T-helper 1 cell treated with Interleukin-12 subunit alpha and Interleukin-12 subunit beta and Interleukin-4 antibody, amounts not matched to agents 30 μg/mL and 1 μg/mL, for 36 hours (primary cell): Measurements from ENCODE around the gene CRYZ.

Source experiments
- H3K27ac Mint-ChIP-seq: one replicate; pipeline ENCODE4 v1.8.0; 2021; ENCODE audit warnings: mild to moderate bottlenecking, mixed read lengths
- H3K27me3 Mint-ChIP-seq: one replicate; pipeline ENCODE4 v1.8.0; 2021; ENCODE audit warnings: low read depth, mixed read lengths
- H3K36me3 Mint-ChIP-seq: one replicate; pipeline ENCODE4 v1.8.0; 2021; ENCODE audit warnings: low read depth, mixed read lengths
- H3K4me1 Mint-ChIP-seq: one replicate; pipeline ENCODE4 v1.8.0; 2021; ENCODE audit warnings: low read depth, mixed read lengths
- H3K4me3 Mint-ChIP-seq: one replicate; pipeline ENCODE4 v1.8.0; 2021; ENCODE audit warnings: mild to moderate bottlenecking, moderate library complexity, mixed read lengths
- H3K9me3 Mint-ChIP-seq: one replicate; pipeline ENCODE4 v1.8.0; 2021; ENCODE audit warnings: mixed read lengths

The CRYZ gene

GRCh38 chr1:74714429-74715235, 18.2 kb downstream of the CRYZ start:
- H3K27ac Mint-ChIP-seq = no peak overlapping the region
- no peaks in the 10 kb centered on the region for H3K36me3 Mint-ChIP-seq
- H3K27me3 Mint-ChIP-seq = no peaks in the 10 kb centered on the region
- no peak overlapping the region for H3K4me3 Mint-ChIP-seq
- H3K4me1 Mint-ChIP-seq = no peaks in the 10 kb centered on the region
- H3K9me3 Mint-ChIP-seq = no peaks in the 10 kb centered on the region

- Mint-ChIP-seq H3K4me3 (no peak overlapping the region), H3K27ac (no peak overlapping the region), H3K4me1 (no peaks in the 10 kb centered on the region), H3K27me3 (no peaks in the 10 kb centered on the region), H3K9me3 (no peaks in the 10 kb centered on the region), H3K36me3 (peaks cover under 1% of the 10 kb centered on the region)
Measured at GRCh38 chr1:74713849-74714248, 19.0 kb downstream of the CRYZ start.

DNA sequence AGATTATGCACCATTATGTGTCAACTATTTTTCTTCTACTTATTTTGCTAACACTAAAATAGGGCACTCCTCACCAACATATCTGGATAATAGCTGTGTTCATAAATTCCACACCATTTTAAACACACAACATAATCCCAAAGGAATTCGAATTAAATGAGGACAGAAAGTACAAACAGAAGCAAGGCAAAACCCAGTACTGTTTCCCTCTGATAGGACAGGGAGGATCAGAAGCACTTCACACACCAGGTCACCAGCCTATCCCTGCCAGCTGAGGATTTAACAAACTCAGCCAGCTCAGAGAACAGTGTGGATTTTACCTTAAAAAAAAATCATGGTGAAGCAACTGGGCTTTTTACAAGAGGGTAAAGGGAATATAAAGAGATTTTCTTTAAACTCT, 20.0 kb downstream of the CRYZ start:
- Mint-ChIP-seq H3K9me3 (no peaks in the 10 kb centered on the region), H3K36me3 (peaks cover 5% of the 10 kb centered on the region)

DNA sequence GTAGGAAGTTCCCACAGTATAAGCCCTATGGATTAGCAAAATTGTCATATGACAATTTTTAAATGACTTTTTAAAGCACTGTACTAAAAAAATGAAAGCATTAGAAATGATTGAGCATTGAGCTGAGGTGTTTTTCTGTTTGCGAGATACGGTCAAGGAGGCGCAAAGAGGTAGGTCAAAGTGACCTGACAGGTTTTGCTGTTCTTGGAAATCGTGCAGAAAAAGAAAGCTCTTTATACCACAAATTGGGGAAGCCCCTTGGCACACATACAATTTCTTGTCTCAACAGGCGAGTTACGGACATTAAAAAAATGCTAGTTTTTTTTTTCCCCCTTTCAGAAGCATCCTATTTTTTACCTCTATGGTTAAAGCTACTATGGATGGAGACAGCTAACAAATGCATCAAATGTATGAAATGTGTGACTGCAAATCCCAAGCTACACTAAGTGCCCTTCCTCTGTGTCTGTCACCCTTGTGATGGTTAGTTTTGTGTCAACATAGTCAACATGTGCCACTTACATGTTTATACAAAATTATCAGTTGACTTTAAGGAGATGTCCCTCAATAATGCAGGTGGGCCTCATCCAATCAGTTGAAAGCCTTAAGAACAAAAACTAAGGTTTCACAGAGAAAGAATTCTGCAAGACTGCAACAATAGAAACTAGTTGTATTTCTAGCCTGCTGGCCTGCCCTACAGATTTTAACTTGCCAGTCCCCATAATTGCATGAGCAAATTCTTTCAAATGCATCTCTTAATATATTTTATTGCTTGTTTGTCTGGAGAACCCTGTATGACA, 29.3 kb downstream of the CRYZ start:
- Mint-ChIP-seq H3K4me1 (peaks cover 12% of the 10 kb centered on the region), H3K27ac (no peak overlapping the region)

More for the DNA sequence above, 20.0 kb downstream of the CRYZ start:
- no peak overlapping the region for H3K4me3 Mint-ChIP-seq
- H3K27me3 Mint-ChIP-seq = no peaks in the 10 kb centered on the region
- peaks cover under 1% of the 10 kb centered on the region for H3K4me1 Mint-ChIP-seq
- H3K27ac Mint-ChIP-seq = no peak overlapping the region

GRCh38 chr1:74699331-74699730, 33.5 kb downstream of the CRYZ start:
- H3K27me3 Mint-ChIP-seq = no peaks in the 10 kb centered on the region
- H3K4me1 Mint-ChIP-seq = peaks cover 10% of the 10 kb centered on the region
- H3K36me3 Mint-ChIP-seq = peaks cover 4% of the 10 kb centered on the region
- no peaks in the 10 kb centered on the region for H3K9me3 Mint-ChIP-seq
- no peak overlapping the region for H3K27ac Mint-ChIP-seq
- H3K4me3 Mint-ChIP-seq = no peak overlapping the region

More for the DNA sequence above, 29.3 kb downstream of the CRYZ start:
- no peaks in the 10 kb centered on the region for H3K27me3 Mint-ChIP-seq
- no peaks in the 10 kb centered on the region for H3K9me3 Mint-ChIP-seq
- H3K36me3 Mint-ChIP-seq = peaks cover 15% of the 10 kb centered on the region
- H3K4me3 Mint-ChIP-seq = no peak overlapping the region

DNA sequence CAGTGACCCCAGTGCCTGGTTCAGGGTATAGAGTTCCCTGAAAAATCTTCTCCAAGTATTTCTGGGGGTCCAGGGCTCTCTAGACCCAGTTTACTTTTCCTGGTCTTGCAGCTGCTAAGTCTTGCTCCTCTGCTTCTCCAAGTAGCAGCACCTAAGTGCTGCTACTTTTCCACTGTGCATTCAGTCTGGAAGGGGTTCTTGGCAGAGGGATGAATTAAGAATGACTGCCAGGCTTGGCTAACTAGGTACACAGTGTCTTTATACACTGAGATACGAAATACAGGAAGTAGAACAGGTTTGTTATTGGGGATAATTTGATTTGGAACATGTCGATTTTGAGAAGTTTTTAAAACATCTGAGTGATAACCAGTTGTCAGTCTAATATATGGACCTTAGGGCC, 35.0 kb downstream of the CRYZ start:
- Mint-ChIP-seq H3K4me3 (no peak overlapping the region), H3K27me3 (no peaks in the 10 kb centered on the region), H3K27ac (no peak overlapping the region), H3K36me3 (no peaks in the 10 kb centered on the region), H3K9me3 (no peaks in the 10 kb centered on the region), H3K4me1 (peaks cover 2% of the 10 kb centered on the region)

- no peaks in the 10 kb centered on the region for H3K9me3 Mint-ChIP-seq
- H3K4me1 Mint-ChIP-seq = peaks cover 2% of the 10 kb centered on the region
- H3K36me3 Mint-ChIP-seq = no peaks in the 10 kb centered on the region
- no peak overlapping the region for H3K27ac Mint-ChIP-seq
- H3K27me3 Mint-ChIP-seq = peaks cover 8% of the 10 kb centered on the region
- H3K4me3 Mint-ChIP-seq = no peak overlapping the region
Measured at GRCh38 chr1:74693473-74693872, 39.4 kb downstream of the CRYZ start.

- Mint-ChIP-seq H3K27me3 (peaks cover 14% of the 10 kb centered on the region), H3K4me3 (no peak overlapping the region), H3K9me3 (no peaks in the 10 kb centered on the region), H3K36me3 (no peaks in the 10 kb centered on the region), H3K27ac (no peak overlapping the region), H3K4me1 (peaks cover 2% of the 10 kb centered on the region)
Measured at GRCh38 chr1:74690909-74691308, 41.9 kb downstream of the CRYZ start.

DNA sequence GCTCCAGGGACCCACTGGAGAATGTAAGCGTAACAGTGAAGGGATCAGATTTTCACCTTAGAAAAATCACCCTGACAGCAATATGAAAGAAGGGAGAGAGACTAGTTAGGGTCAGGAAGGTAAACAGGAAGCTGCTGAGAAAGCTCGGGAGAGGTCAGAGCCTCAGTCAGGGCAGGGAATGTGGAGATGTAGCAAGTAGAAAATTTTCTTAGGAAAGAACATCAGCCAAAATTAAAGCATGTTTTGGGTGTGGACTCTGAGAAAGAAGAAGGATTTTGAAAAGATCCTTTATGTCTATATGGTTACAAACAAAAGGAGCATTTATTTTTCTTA, 42.5 kb downstream of the CRYZ start:
- H3K27me3 Mint-ChIP-seq = peaks cover 19% of the 10 kb centered on the region

DNA sequence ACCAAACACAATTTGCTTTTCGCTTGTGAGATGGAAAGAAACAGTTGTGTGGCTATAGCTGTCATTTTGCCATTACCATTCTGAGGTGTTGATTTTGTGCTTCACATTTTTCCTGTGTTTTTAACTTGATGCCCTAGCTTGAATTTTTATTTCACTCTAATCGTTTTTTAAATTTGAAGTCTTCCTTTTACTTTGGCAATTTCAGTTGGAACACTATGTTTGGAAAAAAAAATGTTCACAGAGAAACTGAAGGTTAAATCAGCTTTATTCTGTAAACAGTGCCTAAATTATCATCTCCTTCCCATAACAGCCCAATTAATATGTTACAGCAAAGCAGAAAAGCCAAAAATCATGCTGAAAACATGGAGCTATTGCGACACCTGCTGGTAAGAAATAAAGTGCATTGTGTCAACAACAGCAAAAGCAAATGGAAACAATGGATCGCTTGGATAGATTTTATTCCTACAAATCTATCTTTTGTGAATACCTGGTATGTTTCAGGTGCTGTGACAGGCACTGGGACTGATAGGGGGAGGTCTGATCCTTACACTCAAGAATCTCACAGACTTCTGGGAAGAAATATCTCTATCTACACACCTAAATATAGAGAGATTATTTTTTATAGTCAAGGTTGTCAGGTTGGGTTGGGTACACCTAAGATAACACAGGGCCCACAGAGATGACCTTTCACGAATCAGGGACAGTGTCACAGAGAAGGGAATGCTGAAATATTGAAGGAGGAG, 43.1 kb downstream of the CRYZ start:
- H3K9me3 Mint-ChIP-seq = no peaks in the 10 kb centered on the region
- peaks cover 2% of the 10 kb centered on the region for H3K4me1 Mint-ChIP-seq
- no peak overlapping the region for H3K4me3 Mint-ChIP-seq
- no peaks in the 10 kb centered on the region for H3K36me3 Mint-ChIP-seq
- H3K27me3 Mint-ChIP-seq = peaks cover 22% of the 10 kb centered on the region
- no peak overlapping the region for H3K27ac Mint-ChIP-seq

More for the DNA sequence above, 42.5 kb downstream of the CRYZ start:
- no peaks in the 10 kb centered on the region for H3K9me3 Mint-ChIP-seq
- H3K27ac Mint-ChIP-seq = no peak overlapping the region
- no peak overlapping the region for H3K4me3 Mint-ChIP-seq
- peaks cover 2% of the 10 kb centered on the region for H3K4me1 Mint-ChIP-seq
- H3K36me3 Mint-ChIP-seq = no peaks in the 10 kb centered on the region

GRCh38 chr1:74686928-74687327, 45.9 kb downstream of the CRYZ start:
- no peaks in the 10 kb centered on the region for H3K36me3 Mint-ChIP-seq
- H3K9me3 Mint-ChIP-seq = no peaks in the 10 kb centered on the region
- H3K4me3 Mint-ChIP-seq = no peak overlapping the region
- peaks cover 2% of the 10 kb centered on the region for H3K4me1 Mint-ChIP-seq
- peaks cover 33% of the 10 kb centered on the region for H3K27me3 Mint-ChIP-seq
- no peak overlapping the region for H3K27ac Mint-ChIP-seq

GRCh38 chr1:74684301-74684700, 48.5 kb downstream of the CRYZ start:
- H3K9me3 Mint-ChIP-seq = no peaks in the 10 kb centered on the region
- no peak overlapping the region for H3K27ac Mint-ChIP-seq
- peaks cover 4% of the 10 kb centered on the region for H3K4me1 Mint-ChIP-seq
- no peak overlapping the region for H3K4me3 Mint-ChIP-seq
- no peaks in the 10 kb centered on the region for H3K36me3 Mint-ChIP-seq
- peaks cover 27% of the 10 kb centered on the region for H3K27me3 Mint-ChIP-seq

GRCh38 chr1:74683656-74684055, 49.2 kb downstream of the CRYZ start:
- no peak overlapping the region for H3K4me3 Mint-ChIP-seq
- no peak overlapping the region for H3K27ac Mint-ChIP-seq
- H3K36me3 Mint-ChIP-seq = no peaks in the 10 kb centered on the region
- H3K4me1 Mint-ChIP-seq = peaks cover 4% of the 10 kb centered on the region
- H3K9me3 Mint-ChIP-seq = no peaks in the 10 kb centered on the region
- peaks cover 26% of the 10 kb centered on the region for H3K27me3 Mint-ChIP-seq

GRCh38 chr1:74681851-74682250, 51.0 kb downstream of the CRYZ start:
- Mint-ChIP-seq H3K27ac (no peak overlapping the region), H3K4me1 (peaks cover 4% of the 10 kb centered on the region), H3K36me3 (no peaks in the 10 kb centered on the region), H3K9me3 (no peaks in the 10 kb centered on the region), H3K4me3 (no peak overlapping the region), H3K27me3 (peaks cover 30% of the 10 kb centered on the region)
